H4 (cell line): ENCODE measurements around the gene PLLP. TPM values are rescaled to one million over a fixed set of nuclear protein-coding genes. Genes with fewer than 3 reads are reported as not detected.

Experiments
- DNase-seq: peaks from one replicate; pipeline ENCODE4 v3.0.0-alpha.2; 2015; ENCODE audit warnings: low spot score
- total RNA-seq: library from RNA; depleted of rRNA; stranded (reverse); fragments of >200 nt; shearing (Covaris generic); gene quantifications from 2 replicates; pipeline ENCODE4 v1.2.3, GENCODE V29; 2014; rRNA removed

The PLLP gene
- total RNA-seq, 1 experiment from 2014 or later: 0.17 TPM

DNA sequence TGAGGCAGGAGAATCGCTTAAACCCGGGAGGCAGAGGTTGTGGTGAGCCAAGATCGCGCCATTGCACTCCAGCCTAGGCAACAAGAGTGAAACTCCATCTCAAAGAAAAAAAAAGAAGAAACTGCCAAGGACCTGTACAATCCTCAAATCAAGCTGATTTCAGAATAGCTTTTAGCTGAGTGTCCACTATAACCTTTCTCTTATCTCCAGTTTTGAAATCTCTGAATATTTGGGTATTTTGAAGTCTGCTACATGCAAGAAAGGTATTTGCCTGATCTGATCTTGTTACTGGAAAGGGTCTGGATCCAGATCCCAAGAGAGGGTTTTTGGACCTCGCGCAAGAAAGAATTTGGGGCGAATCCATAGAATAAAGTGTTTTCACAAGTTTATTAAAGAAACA is 58.5 kb downstream of the PLLP start:
- no peak for DNase-seq

DNA sequence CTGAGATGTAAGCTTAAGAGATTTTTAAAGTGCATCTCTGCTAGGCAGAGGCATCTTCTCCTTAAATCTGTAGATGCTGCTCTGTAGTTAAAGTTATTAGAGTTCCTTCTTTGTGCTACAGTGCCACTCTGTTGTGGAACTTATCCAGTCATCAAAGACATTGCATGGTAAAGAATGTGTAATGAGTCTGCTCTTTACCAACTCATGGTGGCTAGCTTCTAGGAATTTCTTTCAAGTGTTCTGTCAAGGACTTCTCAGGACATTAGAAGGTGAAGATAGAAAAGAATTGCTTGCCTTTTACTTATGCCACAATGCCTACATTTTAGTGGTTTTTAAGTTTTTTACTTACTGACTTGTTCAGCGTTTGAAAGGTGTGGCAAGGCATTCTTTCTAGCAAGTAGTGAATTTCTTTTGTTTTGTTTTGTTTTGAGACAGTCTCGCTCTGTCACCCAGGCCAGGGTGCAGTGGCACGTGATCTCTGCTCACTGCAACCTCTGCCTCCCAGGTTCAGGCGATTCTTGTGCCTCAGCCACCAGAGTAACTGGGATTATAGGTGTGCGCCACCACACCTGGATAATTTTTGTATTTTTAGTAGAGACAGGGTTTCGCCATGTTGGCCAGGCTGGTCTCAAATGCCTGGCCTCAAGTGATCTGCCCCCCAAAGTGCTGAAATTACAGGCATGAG is 59.7 kb downstream of the PLLP start:
- no peak for DNase-seq

DNA sequence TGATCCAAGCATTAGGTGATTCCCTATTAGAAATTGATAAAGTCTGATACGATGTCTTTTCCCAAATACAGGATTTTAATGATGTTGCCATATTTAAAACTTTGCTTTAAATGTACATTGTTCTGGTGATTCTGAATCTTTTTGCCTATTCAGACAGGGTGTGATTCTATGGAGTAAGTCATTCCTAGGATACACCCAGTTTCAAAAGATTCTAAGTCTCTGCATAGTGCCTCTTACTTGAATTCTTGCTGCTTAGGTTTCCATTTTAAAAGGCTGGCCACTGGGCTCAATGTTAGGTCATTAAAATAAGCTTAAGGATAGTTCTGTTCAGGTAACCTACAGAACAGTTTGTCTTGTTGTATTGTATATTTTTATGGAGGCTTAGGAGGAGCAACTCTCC is 61.4 kb downstream of the PLLP start:
- DNase-seq: no peak

DNA sequence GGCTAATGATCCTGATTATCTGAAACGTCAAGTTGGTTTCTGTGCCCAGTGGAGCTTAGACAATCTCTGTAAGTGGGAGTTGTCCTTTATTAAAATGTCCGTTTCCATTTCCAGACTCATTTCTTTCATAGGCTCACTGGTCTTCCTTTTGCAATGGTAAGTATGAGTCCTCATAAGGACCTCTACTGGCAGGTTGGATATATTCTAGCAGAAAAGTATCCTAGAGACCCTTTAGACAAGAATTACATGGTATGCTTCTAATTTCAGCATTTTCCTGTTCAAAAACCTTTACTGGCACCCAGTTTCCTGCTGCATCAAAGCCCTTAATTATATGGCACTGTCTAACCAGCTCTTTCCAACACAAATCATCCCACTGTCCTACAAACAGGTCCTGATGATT is 67.5 kb downstream of the PLLP start:
- DNase-seq: no peak

DNA sequence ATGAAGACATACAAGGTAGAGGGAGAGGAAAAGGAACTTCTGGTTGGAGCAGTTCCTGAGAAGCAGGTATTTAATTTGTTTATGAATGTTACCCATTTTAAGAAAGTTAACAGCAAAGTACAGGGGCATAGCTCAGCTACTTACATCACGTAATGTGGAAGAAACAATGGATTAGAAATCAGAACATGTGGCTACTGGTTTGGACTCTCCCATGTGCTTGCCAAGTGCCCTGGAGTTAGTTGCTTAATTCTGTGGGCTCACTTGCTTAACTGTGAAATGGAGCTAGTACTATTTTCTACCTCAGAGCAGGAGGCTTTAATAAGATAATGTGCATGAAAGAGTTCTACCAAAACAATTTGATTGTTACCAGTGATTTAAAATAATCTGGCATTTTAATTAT is 71.0 kb downstream of the PLLP start:
- DNase-seq: no peak

DNA sequence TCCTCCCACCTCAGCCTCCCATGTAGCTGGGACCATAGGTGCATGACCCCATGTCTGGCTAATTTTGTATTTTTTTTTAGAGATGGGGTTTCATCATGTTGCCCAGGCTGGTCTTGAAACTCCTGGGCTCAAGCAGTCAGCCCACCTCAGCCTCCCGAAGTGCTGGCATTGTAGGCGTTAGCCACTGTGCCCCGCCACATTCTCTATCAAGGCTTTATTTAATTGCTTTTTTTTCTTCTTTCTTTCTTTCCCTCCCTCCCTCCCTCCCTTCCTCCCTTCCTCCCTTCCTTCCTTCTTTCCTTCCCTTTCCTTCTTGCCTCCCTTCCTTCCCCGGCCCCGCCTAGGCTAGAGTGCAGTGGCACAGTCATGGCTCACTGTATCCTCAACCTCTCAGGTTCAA is 74.7 kb downstream of the PLLP start:
- DNase-seq: no peak

DNA sequence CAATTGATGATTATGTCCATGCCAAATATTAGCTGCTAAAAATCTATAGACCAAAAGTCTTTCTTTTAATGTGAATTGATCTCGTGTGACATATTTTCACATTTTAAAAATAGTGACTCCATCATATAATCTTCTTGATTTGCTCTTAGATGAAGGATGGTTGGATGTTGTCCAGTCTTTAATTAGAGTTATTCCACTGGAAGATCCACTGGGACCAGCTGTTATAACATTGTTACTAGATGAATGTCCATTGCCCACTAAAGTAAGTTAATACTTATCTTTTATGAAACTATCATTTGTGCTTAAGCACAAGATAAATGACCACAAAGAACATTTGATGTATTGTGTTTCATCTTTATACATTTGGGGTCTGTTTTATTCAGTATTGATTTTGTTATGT is 75.5 kb downstream of the PLLP start:
- DNase-seq: no peak

Other genes with a start within 250 kb of the PLLP start
- 34.5 and 39.2 TPM in 2 replicates for gene CPNE2, start 192.1 kb downstream of the PLLP start, total RNA-seq
- 104 and 139 TPM in 2 replicates for gene PSME3IP1, start 98.6 kb downstream of the PLLP start, total RNA-seq
- gene RSPRY1, start 98.3 kb downstream of the PLLP start, total RNA-seq: 25.1 and 28.6 TPM in 2 replicates
- 98.4 and 100 TPM in 2 replicates for gene ARL2BP, start 39.4 kb downstream of the PLLP start, total RNA-seq
- gene CCL22, start 74.1 kb upstream of the PLLP start, total RNA-seq: not detected in 2 replicates
- gene CX3CL1, start 87.8 kb upstream of the PLLP start, total RNA-seq: 0.70 and 0.85 TPM in 2 replicates
- gene CCL17, start 120.1 kb upstream of the PLLP start, total RNA-seq: not detected in 2 replicates
- 88.4 and 96.4 TPM in 2 replicates for gene CIAPIN1, start 162.7 kb upstream of the PLLP start, total RNA-seq
- 67.6 and 76.9 TPM in 2 replicates for gene COQ9, start 162.8 kb upstream of the PLLP start, total RNA-seq
- 201 and 244 TPM in 2 replicates for gene POLR2C, start 178.0 kb upstream of the PLLP start, total RNA-seq
- gene DOK4, start 201.8 kb upstream of the PLLP start, total RNA-seq: 15.5 and 25.4 TPM in 2 replicates